Measurements from ENCODE around the gene BNIP5. TPM values are rescaled to one million over a fixed set of nuclear protein-coding genes. Genes with fewer than 3 reads are reported as not detected.

The BNIP5 gene
- total and polyA plus RNA-seq, 4 donors, result 2.3 TPM; not detected in 3

DNA sequence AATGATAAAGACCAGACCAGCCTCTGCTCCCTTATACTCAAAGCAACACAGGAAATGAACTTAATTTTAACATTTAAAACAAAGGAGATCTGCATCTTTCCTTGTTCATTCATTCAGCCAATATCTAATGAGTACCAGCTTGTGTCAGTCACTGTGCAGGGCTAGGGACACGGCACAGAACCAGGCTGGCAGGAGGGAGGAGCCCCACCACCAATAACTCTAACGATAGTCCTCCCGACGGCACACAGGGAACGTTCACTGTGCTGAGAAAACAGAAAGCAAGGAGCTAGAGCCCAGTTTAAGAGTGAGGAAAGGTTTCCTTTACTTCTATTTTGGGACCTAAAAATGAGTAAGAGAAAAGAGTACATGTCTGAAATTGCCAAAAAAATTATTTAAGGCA, 40.9 kb upstream of the BNIP5 start:
- H3K4me1 ChIP-seq (ENCODE audit: control insufficient read depth in 1 of 2, insufficient read depth in 2 of 2, low read length in 2 of 2), result peaks cover 0 to 3% of the 10 kb centered on the region in 2 donors
- no peaks in the 10 kb centered on the region for H3K36me3 ChIP-seq (ENCODE audit: control insufficient read depth in 1 of 2, insufficient read depth in 2 of 2, low read length in 1 of 2)
- ATAC-seq (ENCODE audit: low FRiP score) (no peak), DNase-seq (peak in 1 of 2 donors; percentile 81)
- H3K4me3 ChIP-seq (ENCODE audit: low read length in 2 of 2), result no peak overlapping the region
- H3K9me3 ChIP-seq (ENCODE audit: control insufficient read depth, low read length), result no peaks in the 10 kb centered on the region
- no peaks in the 10 kb centered on the region for H3K27me3 ChIP-seq (ENCODE audit: control insufficient read depth in 1 of 2, insufficient read depth in 2 of 2, low read length in 1 of 2)
- intact Hi-C loops (cut with DNase I), result no loop called here
- H3K27ac ChIP-seq (ENCODE audit: low read depth in 1 of 2, low read length in 2 of 2), result peak overlapping the region in 1 of 2 donors; percentile 31
- WGBS, 2 donors, result 7 to 8% methylated on average over 5 of the region's 5 CpGs

DNA sequence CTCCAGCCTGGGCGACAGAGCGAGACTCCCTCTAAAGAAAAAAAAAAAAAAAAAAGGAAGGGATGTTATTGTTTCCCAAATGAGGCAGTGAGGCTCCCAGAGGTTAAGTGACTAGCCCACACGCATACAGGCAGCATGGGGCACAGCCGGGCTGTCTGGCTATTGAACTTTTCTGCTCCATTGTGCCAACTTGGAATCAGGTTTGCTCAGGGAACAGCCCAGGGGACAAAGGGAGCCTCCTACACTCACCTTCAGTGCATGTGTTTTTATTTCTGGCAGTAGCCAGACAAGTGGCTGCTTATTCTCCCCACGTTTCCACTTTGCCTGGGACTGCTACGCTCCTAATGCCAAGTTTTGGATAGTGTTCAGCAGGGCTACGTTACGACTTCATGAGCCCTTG, 40.1 kb upstream of the BNIP5 start:
- H3K9me3 ChIP-seq (ENCODE audit: control insufficient read depth, low read length), result no peaks in the 10 kb centered on the region
- DNase-seq (no peak), ATAC-seq (ENCODE audit: low FRiP score) (no peak)
- intact Hi-C loops (cut with DNase I), result no loop called here
- no peaks in the 10 kb centered on the region for H3K27me3 ChIP-seq (ENCODE audit: control insufficient read depth in 1 of 2, insufficient read depth in 2 of 2, low read length in 1 of 2)
- H3K36me3 ChIP-seq (ENCODE audit: control insufficient read depth in 1 of 2, insufficient read depth in 2 of 2, low read length in 1 of 2), result no peaks in the 10 kb centered on the region
- peak overlapping the region in 1 of 2 donors; percentile 46 for H3K27ac ChIP-seq (ENCODE audit: low read depth in 1 of 2, low read length in 2 of 2)
- no peak overlapping the region for H3K4me3 ChIP-seq (ENCODE audit: low read length in 2 of 2)
- peaks cover 0 to 3% of the 10 kb centered on the region in 2 donors for H3K4me1 ChIP-seq (ENCODE audit: control insufficient read depth in 1 of 2, insufficient read depth in 2 of 2, low read length in 2 of 2)
- WGBS, 2 donors, result 65 to 69% methylated on average over 8 of the region's 8 CpGs

DNA sequence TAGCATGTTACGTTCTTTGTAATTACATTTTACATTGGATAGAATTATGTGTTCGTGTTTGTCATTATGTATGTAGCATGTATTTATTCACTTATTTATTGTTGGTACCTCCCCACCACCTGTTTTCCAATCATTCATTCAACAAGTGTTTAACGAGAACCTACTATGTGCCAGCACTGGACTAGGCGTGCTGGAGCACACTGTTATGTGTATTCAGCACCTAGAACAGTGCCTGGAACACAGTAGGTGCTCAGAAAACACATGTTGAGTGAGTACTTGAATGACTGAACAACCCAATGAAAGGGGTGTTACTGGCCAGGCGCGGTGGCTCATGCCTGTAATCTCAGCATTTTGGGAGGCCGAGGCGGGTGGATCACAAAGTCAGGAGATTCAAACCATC, 39.5 kb upstream of the BNIP5 start:
- ATAC-seq (ENCODE audit: low FRiP score) (no peak), DNase-seq (no peak)
- no peak overlapping the region for H3K4me3 ChIP-seq (ENCODE audit: low read length in 2 of 2)
- no peaks in the 10 kb centered on the region for H3K27me3 ChIP-seq (ENCODE audit: control insufficient read depth in 1 of 2, insufficient read depth in 2 of 2, low read length in 1 of 2)
- no peaks in the 10 kb centered on the region for H3K36me3 ChIP-seq (ENCODE audit: control insufficient read depth in 1 of 2, insufficient read depth in 2 of 2, low read length in 1 of 2)
- intact Hi-C loops (cut with DNase I), result no loop called here
- H3K9me3 ChIP-seq (ENCODE audit: control insufficient read depth, low read length), result no peaks in the 10 kb centered on the region
- no peak overlapping the region for H3K27ac ChIP-seq (ENCODE audit: low read depth in 1 of 2, low read length in 2 of 2)
- peaks cover 0 to 3% of the 10 kb centered on the region in 2 donors for H3K4me1 ChIP-seq (ENCODE audit: control insufficient read depth in 1 of 2, insufficient read depth in 2 of 2, low read length in 2 of 2)
- WGBS, 2 donors, result 93 to 95% methylated on average over 8 of the region's 8 CpGs

DNA sequence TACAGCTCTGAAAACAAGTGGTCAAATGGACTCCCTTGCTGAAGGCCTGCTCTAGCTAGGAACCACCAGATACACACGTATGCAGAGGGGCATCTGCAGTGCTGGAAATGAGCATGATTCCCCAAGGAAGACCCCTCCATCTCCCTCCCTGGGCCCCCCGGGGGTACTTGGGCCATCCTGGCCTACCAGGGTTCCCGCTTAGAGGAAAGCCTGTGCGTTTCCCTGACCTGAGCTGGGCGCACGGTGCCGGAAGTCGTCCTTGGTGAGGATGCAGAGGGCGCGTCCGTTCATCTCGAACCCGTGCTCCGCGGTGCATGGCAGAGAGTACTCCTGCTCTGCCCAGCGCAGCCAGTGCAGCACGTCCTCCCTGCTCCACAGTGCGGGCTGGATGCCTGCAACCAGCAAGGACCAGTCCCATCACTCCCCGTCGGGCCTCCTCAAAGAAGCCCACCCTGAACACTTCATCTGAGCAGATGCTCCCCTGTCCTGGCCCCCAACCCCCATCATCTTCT, 39.0 kb upstream of the BNIP5 start:
- DNase-seq (peak in 1 of 2 donors; percentile 63), ATAC-seq (ENCODE audit: low FRiP score) (no peak)
- H3K27me3 ChIP-seq (ENCODE audit: control insufficient read depth in 1 of 2, insufficient read depth in 2 of 2, low read length in 1 of 2), result no peaks in the 10 kb centered on the region
- no peaks in the 10 kb centered on the region for H3K9me3 ChIP-seq (ENCODE audit: control insufficient read depth, low read length)
- H3K4me3 ChIP-seq (ENCODE audit: low read length in 2 of 2), result no peak overlapping the region
- no peak overlapping the region for H3K27ac ChIP-seq (ENCODE audit: low read depth in 1 of 2, low read length in 2 of 2)
- WGBS, 2 donors, result 96% methylated on average over 20 of the region's 20 CpGs
- H3K36me3 ChIP-seq (ENCODE audit: control insufficient read depth in 1 of 2, insufficient read depth in 2 of 2, low read length in 1 of 2), result no peaks in the 10 kb centered on the region
- peaks cover 0 to 3% of the 10 kb centered on the region in 2 donors for H3K4me1 ChIP-seq (ENCODE audit: control insufficient read depth in 1 of 2, insufficient read depth in 2 of 2, low read length in 2 of 2)
- intact Hi-C loops (cut with DNase I), result no loop called here

DNA sequence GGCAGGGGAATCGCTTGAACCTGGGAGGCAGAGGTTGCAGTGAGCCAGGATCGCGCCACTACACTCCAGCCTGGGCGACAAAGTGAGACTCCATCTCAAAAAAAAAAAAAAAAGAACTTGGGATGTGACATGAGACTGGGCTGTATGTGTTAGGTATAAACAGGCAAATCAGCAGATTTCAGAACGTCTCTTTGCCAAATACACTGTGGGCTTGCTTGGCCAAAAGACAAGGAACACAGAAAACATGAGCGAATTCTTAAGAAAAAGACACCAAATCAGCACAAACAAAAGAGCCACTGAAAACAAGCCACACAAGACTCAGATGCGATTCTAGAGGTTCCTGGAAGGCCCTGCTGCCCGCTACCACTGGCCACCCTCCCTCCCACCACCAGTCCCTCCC, 38.3 kb upstream of the BNIP5 start:
- H3K4me3 ChIP-seq (ENCODE audit: low read length in 2 of 2), result no peak overlapping the region
- H3K4me1 ChIP-seq (ENCODE audit: control insufficient read depth in 1 of 2, insufficient read depth in 2 of 2, low read length in 2 of 2), result peaks cover 0 to 3% of the 10 kb centered on the region in 2 donors
- 43 to 46% methylated on average over 8 of the region's 8 CpGs for WGBS, 2 donors
- H3K27me3 ChIP-seq (ENCODE audit: control insufficient read depth in 1 of 2, insufficient read depth in 2 of 2, low read length in 1 of 2), result no peaks in the 10 kb centered on the region
- no peak overlapping the region for H3K27ac ChIP-seq (ENCODE audit: low read depth in 1 of 2, low read length in 2 of 2)
- intact Hi-C loops (cut with DNase I), result no loop called here
- H3K36me3 ChIP-seq (ENCODE audit: control insufficient read depth in 1 of 2, insufficient read depth in 2 of 2, low read length in 1 of 2), result no peaks in the 10 kb centered on the region
- ATAC-seq (ENCODE audit: low FRiP score) (no peak), DNase-seq (peak in 1 of 2 donors; percentile 17)
- H3K9me3 ChIP-seq (ENCODE audit: control insufficient read depth, low read length), result no peaks in the 10 kb centered on the region

DNA sequence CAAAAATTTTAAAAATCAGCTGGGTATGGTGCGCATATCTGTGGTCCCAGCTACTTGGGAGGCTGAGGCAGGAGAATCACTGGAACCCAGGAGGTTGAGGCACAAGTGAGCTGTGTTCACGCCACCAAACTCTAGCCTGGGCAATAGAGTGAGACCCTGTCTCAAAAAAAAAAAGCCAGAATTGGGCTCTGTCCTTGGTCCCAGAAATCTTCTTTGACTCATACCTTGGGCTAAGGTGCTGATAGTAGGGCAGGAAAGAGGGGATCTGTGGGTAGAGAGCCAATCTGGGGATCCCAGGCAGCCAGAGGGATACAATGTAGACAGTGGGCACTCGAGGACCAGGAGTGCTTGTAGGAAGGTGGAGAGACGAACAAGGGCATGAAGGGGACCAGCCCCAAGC, 37.5 kb upstream of the BNIP5 start:
- intact Hi-C loops (cut with DNase I), result no loop called here
- peak in 1 of 2 donors; percentile 46 for DNase-seq
- 96 to 98% methylated on average over 4 of the region's 4 CpGs for WGBS, 2 donors
- no peaks in the 10 kb centered on the region for H3K27me3 ChIP-seq (ENCODE audit: control insufficient read depth in 1 of 2, insufficient read depth in 2 of 2, low read length in 1 of 2)
- no peaks in the 10 kb centered on the region for H3K9me3 ChIP-seq (ENCODE audit: control insufficient read depth, low read length)
- no peak for ATAC-seq (ENCODE audit: low FRiP score)
- no peak overlapping the region for H3K27ac ChIP-seq (ENCODE audit: low read depth in 1 of 2, low read length in 2 of 2)
- peaks cover 0 to 3% of the 10 kb centered on the region in 2 donors for H3K4me1 ChIP-seq (ENCODE audit: control insufficient read depth in 1 of 2, insufficient read depth in 2 of 2, low read length in 2 of 2)
- no peak overlapping the region for H3K4me3 ChIP-seq (ENCODE audit: low read length in 2 of 2)
- H3K36me3 ChIP-seq (ENCODE audit: control insufficient read depth in 1 of 2, insufficient read depth in 2 of 2, low read length in 1 of 2), result no peaks in the 10 kb centered on the region

DNA sequence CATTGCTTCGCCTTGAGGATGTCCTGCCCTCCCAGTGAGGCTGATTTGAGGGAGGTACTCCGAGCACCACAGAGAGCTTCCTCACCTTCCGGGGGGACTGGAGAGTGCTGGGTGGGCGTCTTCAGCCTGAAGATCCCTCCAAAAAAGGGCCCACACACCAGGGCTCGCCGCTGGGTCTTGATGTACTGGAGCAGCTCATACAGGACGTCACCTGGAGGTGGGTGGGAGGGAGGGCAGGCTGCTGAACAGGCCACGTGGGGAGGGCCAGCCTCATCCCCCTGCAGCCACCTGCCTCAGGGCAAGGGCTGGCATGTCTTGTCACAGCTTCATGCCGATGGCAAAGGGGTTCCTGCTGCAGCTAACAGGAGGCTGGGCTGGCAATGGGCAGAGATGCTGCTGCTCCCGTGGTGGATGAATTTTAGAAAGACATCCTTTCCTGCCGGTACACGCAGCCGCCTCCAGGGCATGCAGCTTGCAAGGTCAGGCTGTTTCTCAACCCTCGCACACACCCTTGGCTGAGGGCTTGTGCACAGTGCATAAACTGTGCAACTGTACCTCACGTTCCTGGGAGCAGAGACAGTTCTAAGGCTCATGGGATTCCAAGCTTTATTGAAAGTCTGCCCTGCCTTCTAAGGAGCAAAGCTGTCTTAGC, 36.8 kb upstream of the BNIP5 start:
- no peaks in the 10 kb centered on the region for H3K36me3 ChIP-seq (ENCODE audit: control insufficient read depth in 1 of 2, insufficient read depth in 2 of 2, low read length in 1 of 2)
- ATAC-seq (ENCODE audit: low FRiP score), result no peak

DNA sequence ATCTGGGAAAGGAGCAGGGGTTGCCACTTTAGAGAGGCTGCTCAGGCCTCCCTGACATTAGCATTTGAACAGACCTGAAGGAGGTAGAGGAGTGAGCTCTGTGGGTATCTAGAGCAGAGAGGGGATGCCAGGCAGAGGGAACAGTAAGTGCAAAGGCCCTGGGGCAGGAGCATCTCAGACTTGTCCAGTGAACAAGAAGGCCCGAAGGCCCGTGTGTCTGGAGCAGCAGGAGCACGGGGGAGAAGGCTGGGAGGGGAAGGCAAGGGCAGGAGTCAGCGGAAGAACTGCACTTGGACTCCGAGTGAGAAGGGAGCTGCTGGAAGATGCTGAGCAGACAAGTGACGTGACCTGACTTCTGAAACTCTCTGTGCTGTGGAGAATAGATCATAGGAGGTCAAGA, 35.4 kb upstream of the BNIP5 start:
- intact Hi-C loops (cut with DNase I), result no loop called here
- no peak overlapping the region for H3K4me3 ChIP-seq (ENCODE audit: low read length in 2 of 2)
- H3K27me3 ChIP-seq (ENCODE audit: control insufficient read depth in 1 of 2, insufficient read depth in 2 of 2, low read length in 1 of 2), result no peaks in the 10 kb centered on the region
- H3K9me3 ChIP-seq (ENCODE audit: control insufficient read depth, low read length), result no peaks in the 10 kb centered on the region
- H3K27ac ChIP-seq (ENCODE audit: low read depth in 1 of 2, low read length in 2 of 2), result no peak overlapping the region
- no peak for ATAC-seq (ENCODE audit: low FRiP score)
- WGBS, 2 donors, result 96 to 98% methylated on average over 6 of the region's 6 CpGs
- DNase-seq, result peak in 1 of 2 donors; percentile 48
- H3K4me1 ChIP-seq (ENCODE audit: control insufficient read depth in 1 of 2, insufficient read depth in 2 of 2, low read length in 2 of 2), result peaks cover 0 to 3% of the 10 kb centered on the region in 2 donors
- H3K36me3 ChIP-seq (ENCODE audit: control insufficient read depth in 1 of 2, insufficient read depth in 2 of 2, low read length in 1 of 2), result peaks cover 2 to 4% of the 10 kb centered on the region in 2 donors

More for the DNA sequence above, 36.8 kb upstream of the BNIP5 start:
- Histone ChIP-seq H3K27ac (ENCODE audit: low read depth in 1 of 2, low read length in 2 of 2) (no peak overlapping the region), H3K4me3 (ENCODE audit: low read length in 2 of 2) (no peak overlapping the region), H3K4me1 (ENCODE audit: control insufficient read depth in 1 of 2, insufficient read depth in 2 of 2, low read length in 2 of 2) (peaks cover 0 to 3% of the 10 kb centered on the region in 2 donors), H3K27me3 (ENCODE audit: control insufficient read depth in 1 of 2, insufficient read depth in 2 of 2, low read length in 1 of 2) (no peaks in the 10 kb centered on the region), H3K9me3 (ENCODE audit: control insufficient read depth, low read length) (no peaks in the 10 kb centered on the region)
- peak in 1 of 2 donors; percentile 67 for DNase-seq
- intact Hi-C loops (cut with DNase I), result no loop called here
- WGBS, 2 donors, result 70 to 81% methylated on average over 15 of the region's 15 CpGs

DNA sequence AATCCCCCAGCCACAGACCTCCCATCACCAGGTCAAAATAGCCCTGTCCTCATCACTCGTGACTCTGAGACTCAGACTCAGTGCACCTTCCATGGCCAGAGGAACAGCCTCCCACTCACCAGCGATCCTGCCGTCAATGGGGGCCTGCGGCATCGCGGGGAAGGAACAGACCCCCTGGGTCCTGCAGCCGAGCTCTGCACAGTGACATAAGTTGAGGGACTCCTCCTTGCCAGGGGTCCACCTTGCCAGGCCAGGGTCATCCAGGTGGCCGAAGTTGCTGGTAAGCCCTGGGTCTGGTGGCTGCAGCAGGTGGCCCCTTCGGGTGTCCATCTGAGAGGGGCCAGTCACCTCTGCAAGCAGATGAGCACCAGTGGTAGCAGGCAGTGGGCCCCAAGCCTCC, 34.5 kb upstream of the BNIP5 start:
- no peaks in the 10 kb centered on the region for H3K4me1 ChIP-seq (ENCODE audit: control insufficient read depth in 1 of 2, insufficient read depth in 2 of 2, low read length in 2 of 2)
- peak in 1 of 2 donors; percentile 62 for DNase-seq
- H3K9me3 ChIP-seq (ENCODE audit: control insufficient read depth, low read length), result no peaks in the 10 kb centered on the region
- H3K36me3 ChIP-seq (ENCODE audit: control insufficient read depth in 1 of 2, insufficient read depth in 2 of 2, low read length in 1 of 2), result peaks cover 2 to 4% of the 10 kb centered on the region in 2 donors
- no peaks in the 10 kb centered on the region for H3K27me3 ChIP-seq (ENCODE audit: control insufficient read depth in 1 of 2, insufficient read depth in 2 of 2, low read length in 1 of 2)
- WGBS, 2 donors, result 94% methylated on average over 9 of the region's 9 CpGs
- H3K4me3 ChIP-seq (ENCODE audit: low read length in 2 of 2), result no peak overlapping the region
- H3K27ac ChIP-seq (ENCODE audit: low read depth in 1 of 2, low read length in 2 of 2), result no peak overlapping the region
- ATAC-seq (ENCODE audit: low FRiP score), result no peak
- intact Hi-C loops (cut with DNase I), result no loop called here
